ELR (cell line): ENCODE measurements around the gene RASL10A.

Experiments
- DNase-seq: peaks from one replicate; pipeline ENCODE4 v3.0.0-alpha.2; 2015; ENCODE audit warnings: low read depth

RASL10A gene

GRCh38 chr22:29267858-29268510 is 47.5 kb downstream of the RASL10A start, which contains the start of the genes EWSR1 and RHBDD3:
EWSR1 (plus strand) TSS chr22:29268268; CDS start chr22:29268337, 69 bp downstream.
RHBDD3 (minus strand) TSS chr22:29267981; CDS start chr22:29265626, 2,355 bp downstream.
- peak; percentile 98 for DNase-seq

GRCh38 chr22:29267462-29267857 is 48.0 kb downstream of the RASL10A start:
- no peak for DNase-seq

GRCh38 chr22:29266564-29267461 is 48.7 kb downstream of the RASL10A start:
- peak; percentile 35 for DNase-seq

- no peak for DNase-seq
These were observed 49.6 kb downstream of the RASL10A start for GRCh38 chr22:29265929-29266328.

- no peak for DNase-seq
These were observed 50.2 kb downstream of the RASL10A start for GRCh38 chr22:29265305-29265704.

- no peak for DNase-seq
These were observed 51.7 kb downstream of the RASL10A start for GRCh38 chr22:29263791-29264276.
